HFF-Myc (cell line): ENCODE results near the gene MYD88.

Experiments
- DNase-seq: peaks from one replicate; pipeline ENCODE4 v3.0.0-alpha.2; 2011; ENCODE audit warnings: low read depth; ENCODE audit errors: extremely low read depth
- H3K4me3 ChIP-seq: replicated peaks from 2 replicates; pipeline ENCODE4 v1.5.1; 2011; ENCODE audit warnings: low read depth, mild to moderate bottlenecking, control low read depth, low read length
- CTCF ChIP-seq: IDR thresholded peaks from 2 replicates; pipeline ENCODE4 v1.5.1; 2012; ENCODE audit warnings: mild to moderate bottlenecking, low read depth, low read length, control low read depth; ENCODE audit errors: missing control alignments

Gene MYD88

GRCh38 chr3:38107911-38108648 is 30.4 kb upstream of the MYD88 start:
- DNase-seq, result no peak
- H3K4me3 ChIP-seq, result no peak overlapping the region
- TF ChIP-seq CTCF, result no peak

- no peak for DNase-seq
- H3K4me3 ChIP-seq, result no peak overlapping the region
- TF ChIP-seq CTCF, result no peak
These were observed 29.5 kb upstream of the MYD88 start for GRCh38 chr3:38108649-38109579.

- H3K4me3 ChIP-seq, result no peak overlapping the region
- TF ChIP-seq CTCF, result no peak
- no peak for DNase-seq
These were observed 28.7 kb upstream of the MYD88 start for GRCh38 chr3:38109580-38110313.

GRCh38 chr3:38110314-38111050 is 28.0 kb upstream of the MYD88 start:
- no peak overlapping the region for H3K4me3 ChIP-seq
- no peak for DNase-seq
- TF ChIP-seq CTCF, result no peak

- H3K4me3 ChIP-seq, result no peak overlapping the region
- no peak for TF ChIP-seq CTCF
- DNase-seq, result no peak
These were observed 27.3 kb upstream of the MYD88 start for GRCh38 chr3:38111201-38111600.
